HG03175 (cell line): ENCODE data around the gene DYNLT2.
"Not testable (repeated sequence)": the region's sequence is repeated elsewhere in the genome, so short reads cannot be mapped to it uniquely, and the experiment has no call there.

Experiments
- ATAC-seq: cut with Tn5 transposase; IDR thresholded peaks from one replicate; pipeline ENCODE4 v1.9.1; 2021; ENCODE audit warnings: mild to moderate bottlenecking, moderate library complexity; ENCODE audit not compliant: unreplicated experiment

The DYNLT2 gene

DNA sequence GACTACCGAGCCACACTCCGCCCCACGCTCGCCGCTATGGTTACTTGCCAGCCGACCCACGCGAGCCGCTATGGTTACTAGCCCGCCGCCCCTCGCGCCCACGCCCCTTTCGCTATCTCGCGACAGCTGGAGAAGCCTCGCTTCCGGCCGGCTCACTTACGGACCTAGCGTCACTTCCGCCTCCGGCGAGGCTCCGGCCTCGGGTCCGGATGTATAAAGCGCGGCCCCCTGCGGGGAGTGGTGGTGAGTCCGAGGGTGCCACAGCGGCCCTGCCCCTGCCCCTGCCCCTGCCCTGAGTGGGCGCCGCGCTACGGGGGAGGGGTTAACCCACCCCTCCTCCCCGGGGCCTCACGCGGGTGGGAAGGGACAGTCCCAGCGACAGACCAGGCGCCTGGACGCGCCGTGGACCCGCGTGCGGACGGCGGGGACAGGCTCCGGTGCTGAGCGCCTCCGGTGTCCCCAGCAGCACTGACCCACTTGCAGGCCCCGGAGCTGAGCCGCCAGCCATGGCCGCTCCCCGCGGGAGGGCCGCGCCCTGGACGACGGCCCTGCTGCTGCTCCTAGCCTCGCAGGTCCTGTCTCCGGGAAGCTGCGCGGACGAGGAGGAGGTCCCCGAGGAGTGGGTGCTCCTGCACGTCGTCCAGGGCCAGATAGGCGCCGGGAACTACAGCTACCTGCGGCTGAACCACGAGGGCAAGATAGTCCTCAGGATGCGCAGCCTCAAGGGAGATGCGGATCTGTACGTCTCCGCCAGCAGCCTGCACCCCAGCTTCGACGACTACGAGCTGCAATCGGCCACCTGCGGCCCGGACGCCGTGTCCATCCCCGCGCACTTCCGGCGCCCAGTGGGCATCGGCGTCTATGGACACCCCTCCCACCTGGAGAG is 49.2 kb downstream of the DYNLT2 start, which contains the start of the genes C6orf120 and WDR27:
Gene C6orf120, plus strand, starts transcription at position 173 of the 886 bp plus-strand sequence. Its CDS starts 334 bp downstream, at position 507.
Gene WDR27, minus strand, starts transcription at position 76 of the 886 bp plus-strand sequence. CDS start 13,024 bp downstream, outside the sequence.
- ATAC-seq: peak; percentile 95

DNA sequence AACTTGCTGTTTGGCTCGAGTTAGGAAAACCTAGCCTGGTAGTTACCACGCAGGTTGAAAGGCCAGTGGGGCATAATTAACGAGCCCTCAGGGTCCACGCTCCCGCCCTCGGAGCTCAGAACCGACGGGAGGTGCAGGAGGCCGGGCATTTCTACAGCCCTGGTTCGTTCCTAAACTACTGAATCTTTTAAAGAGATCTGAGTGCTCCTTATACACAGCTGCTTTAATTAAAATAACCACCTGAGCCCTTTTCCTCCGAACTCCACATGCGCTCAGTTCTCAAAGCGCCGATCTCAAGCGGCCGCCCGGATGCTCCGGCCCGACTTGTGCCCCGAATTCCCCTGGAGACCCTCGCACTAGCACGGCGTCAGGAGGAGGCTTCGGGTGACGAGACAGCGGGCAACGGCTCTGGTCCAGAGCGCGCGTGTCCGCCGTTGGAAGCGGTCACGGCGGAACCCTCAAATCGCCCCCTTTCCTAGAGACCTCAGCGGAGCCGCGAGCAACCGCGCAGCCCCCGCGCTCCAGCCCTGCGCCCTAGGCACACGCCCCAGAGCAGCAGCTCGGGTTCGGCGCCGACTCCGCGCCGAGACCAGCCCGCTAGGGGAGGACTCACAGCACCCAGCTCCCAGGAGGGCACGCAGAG is 49.9 kb downstream of the DYNLT2 start:
- peak; percentile 15 for ATAC-seq

DNA sequence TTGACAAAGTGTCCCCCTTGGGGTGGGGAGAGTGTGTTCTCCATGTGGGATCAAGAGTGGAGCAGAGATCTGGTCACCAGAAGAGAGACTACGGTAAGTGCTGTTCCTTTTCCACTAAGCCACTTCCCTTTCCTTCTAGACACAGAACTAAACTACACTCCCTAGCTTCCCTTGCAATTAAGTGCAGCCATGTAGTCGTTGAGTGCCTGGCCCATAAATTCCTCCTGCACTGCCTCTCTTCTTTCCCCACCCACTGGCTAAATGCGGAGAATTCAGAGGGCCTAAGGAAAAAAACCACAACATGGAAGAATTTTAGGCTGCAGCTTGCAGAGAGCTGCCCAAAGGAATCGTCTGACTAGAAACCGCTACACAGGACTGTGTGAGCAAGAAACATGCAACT is 51.1 kb downstream of the DYNLT2 start:
- ATAC-seq: no peak

DNA sequence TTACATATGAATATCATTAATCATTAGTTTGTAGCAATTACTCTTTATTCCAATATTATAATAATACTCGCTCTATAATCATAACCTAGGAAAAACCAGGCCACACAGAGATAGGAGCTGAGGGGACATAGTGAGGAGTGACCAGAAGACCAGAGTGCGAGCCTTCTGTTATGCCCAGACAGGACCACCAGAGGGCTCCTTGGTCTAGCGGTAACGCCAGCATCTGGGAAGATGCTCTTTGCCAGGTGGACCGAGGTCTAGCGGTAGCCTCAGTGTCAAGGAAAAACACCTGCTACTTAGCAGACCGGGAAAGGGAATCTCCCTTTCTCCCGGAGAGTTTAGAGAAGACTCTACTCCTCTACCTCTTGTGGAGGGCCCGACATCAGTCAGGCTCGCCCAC is 54.3 kb downstream of the DYNLT2 start:
- ATAC-seq: not testable (repeated sequence)

DNA sequence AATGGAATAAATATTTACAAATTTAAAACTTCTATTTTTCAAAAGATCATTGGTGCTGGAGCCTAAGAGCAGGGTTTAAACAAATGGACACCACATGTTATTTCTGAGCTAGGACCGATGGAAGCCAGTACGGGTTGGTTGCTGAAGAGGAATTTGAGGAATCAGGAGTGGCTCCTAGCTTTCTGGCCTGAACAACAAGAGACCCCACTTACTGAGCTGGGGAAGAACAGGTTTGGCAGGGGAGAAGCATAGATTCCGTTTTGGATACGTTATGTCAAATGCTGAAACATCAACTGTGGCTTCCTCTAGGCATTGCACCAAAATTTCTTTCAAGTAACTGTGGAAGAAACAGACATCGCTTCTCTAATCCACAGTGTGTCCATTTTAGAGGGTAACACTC is 56.2 kb downstream of the DYNLT2 start:
- no peak for ATAC-seq

DNA sequence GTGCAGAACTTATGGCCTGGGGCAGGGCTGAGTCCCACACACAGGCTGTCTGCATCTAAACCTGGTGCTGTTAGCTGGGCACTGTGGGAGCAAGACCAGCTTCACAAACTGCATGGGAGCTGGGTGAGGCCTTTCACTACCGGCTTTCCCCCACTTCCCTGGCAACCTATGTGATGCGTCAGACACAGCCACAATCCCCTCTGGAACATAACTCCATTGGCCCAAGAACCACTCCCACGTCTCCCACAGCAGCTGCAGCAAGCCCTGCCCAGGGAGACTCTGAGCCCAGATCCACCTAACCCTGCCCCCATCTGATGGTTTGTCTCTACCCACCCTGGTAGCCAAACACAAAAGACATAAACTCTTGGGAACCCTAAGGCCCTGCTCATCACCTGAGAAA is 58.9 kb downstream of the DYNLT2 start:
- no peak for ATAC-seq

DNA sequence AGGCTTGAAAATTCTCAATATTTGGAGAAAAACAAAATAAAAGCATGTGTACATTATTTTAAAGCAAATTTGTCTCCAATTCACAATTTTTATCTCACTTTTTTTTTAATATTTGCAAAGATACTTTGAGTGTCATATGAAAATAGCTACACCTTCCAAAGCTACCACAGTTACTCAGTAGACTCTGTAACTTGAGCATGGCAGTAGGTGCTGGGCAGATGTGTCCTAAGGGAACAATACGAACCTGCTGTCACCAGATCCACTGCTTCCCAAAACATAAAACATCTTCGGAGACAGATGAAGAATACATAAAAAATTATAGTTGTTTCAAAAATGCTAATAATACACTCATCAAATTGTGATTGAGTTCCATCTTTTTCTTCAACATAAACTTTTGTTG is 60.1 kb downstream of the DYNLT2 start:
- no peak for ATAC-seq
